Thoracic aorta (tissue), 2 donors: ENCODE data around the gene C9orf50. TPM values are rescaled to one million over a fixed set of nuclear protein-coding genes. Genes with fewer than 3 reads are reported as not detected.

Experiments used
- ATAC-seq: fragments of 150-250 bp; one replicate; pipeline ENCODE4 v1.8.0; 2017; ENCODE audit warnings: low read depth; ENCODE audit not compliant: insufficient number of reproducible peaks, low FRiP score
- DNase-seq: peaks from one replicate; pipeline ENCODE4 v3.0.0-alpha.2; 2020; ENCODE audit warnings: low spot score
- H3K27ac ChIP-seq, 2 donors: fragments of 200-600 bp; sonication (generic); 1 replicate in 1 of 2; 2 replicates in 1 of 2; pipeline ENCODE4 v1.5.1; 2016; ENCODE audit warnings: mild to moderate bottlenecking in 2 of 2, moderate library complexity in 2 of 2
- H3K27me3 ChIP-seq: fragments of 200-600 bp; sonication (generic); replicated peaks from 2 replicates; pipeline ENCODE4 v1.6.0; 2016; ENCODE audit warnings: mild to moderate bottlenecking; ENCODE audit not compliant: insufficient read depth
- H3K36me3 ChIP-seq: fragments of 200-600 bp; sonication (generic); one replicate; pipeline ENCODE4 v1.5.1; 2016
- H3K4me1 ChIP-seq, 2 donors: fragments of 200-600 bp; sonication (generic); 1 replicate in 1 of 2; 2 replicates in 1 of 2; pipeline versions ENCODE4 v1.5.1 to v1.6.0; 2016; ENCODE audit warnings: low read depth in 2 of 2, mild to moderate bottlenecking in 1 of 2; ENCODE audit not compliant: control insufficient read depth in 1 of 2
- H3K4me3 ChIP-seq: fragments of 200-600 bp; sonication (generic); 2 replicates; pipeline ENCODE4 v1.5.1; 2016; ENCODE audit warnings: mild to moderate bottlenecking
- H3K9me3 ChIP-seq: fragments of 200-600 bp; sonication (generic); 2 replicates; pipeline ENCODE4 v1.5.1; 2016
- CTCF ChIP-seq: fragments of 200-600 bp; sonication (generic); IDR thresholded peaks from one replicate; pipeline ENCODE4 v1.5.1; 2019; ENCODE audit warnings: antibody characterized with exemption
- total RNA-seq, 2 donors: library from RNA; depleted of rRNA; stranded (reverse); fragments of >200 nt; gene quantifications; one replicate each; pipeline versions ENCODE4 v1.1.0 to v1.2.3, GENCODE V29; 2016

The C9orf50 gene
- total RNA-seq, 2 donors from 2014 or later = not detected

GRCh38 chr9:129635099-129636065, 14.5 kb upstream of the C9orf50 start:
- H3K36me3 ChIP-seq = peaks cover 54% of the 10 kb centered on the region
- H3K4me3 ChIP-seq = no peak overlapping the region
- no peak for ATAC-seq
- no peaks in the 10 kb centered on the region for H3K27me3 ChIP-seq
- no peak for TF ChIP-seq CTCF
- no peaks in the 10 kb centered on the region for H3K9me3 ChIP-seq
- no peak overlapping the region for H3K27ac ChIP-seq
- peaks cover 9 to 29% of the 10 kb centered on the region in 2 donors for H3K4me1 ChIP-seq
- DNase-seq = no peak

- H3K4me1 ChIP-seq = peaks cover 0 to 21% of the 10 kb centered on the region in 2 donors
- H3K27me3 ChIP-seq = no peaks in the 10 kb centered on the region
- H3K4me3 ChIP-seq = no peak overlapping the region
- DNase-seq (no peak), ATAC-seq (peak; percentile 13)
- TF ChIP-seq CTCF = no peak
- peaks cover 46% of the 10 kb centered on the region for H3K36me3 ChIP-seq
- H3K9me3 ChIP-seq = no peaks in the 10 kb centered on the region
- no peak overlapping the region for H3K27ac ChIP-seq
These were observed 12.9 kb upstream of the C9orf50 start for GRCh38 chr9:129633848-129634247.

- peaks cover 41% of the 10 kb centered on the region for H3K36me3 ChIP-seq
- ATAC-seq (no peak), DNase-seq (no peak)
- no peaks in the 10 kb centered on the region for H3K9me3 ChIP-seq
- no peak for TF ChIP-seq CTCF
- peaks cover 0 to 28% of the 10 kb centered on the region in 2 donors for H3K4me1 ChIP-seq
- no peak overlapping the region for H3K4me3 ChIP-seq
- no peak overlapping the region for H3K27ac ChIP-seq
- no peaks in the 10 kb centered on the region for H3K27me3 ChIP-seq
These were observed 12.3 kb upstream of the C9orf50 start for GRCh38 chr9:129633207-129633606.

GRCh38 chr9:129632460-129632859, 11.6 kb upstream of the C9orf50 start:
- Histone ChIP-seq H3K4me1 (peaks cover 6 to 35% of the 10 kb centered on the region in 2 donors), H3K9me3 (no peaks in the 10 kb centered on the region), H3K27me3 (no peaks in the 10 kb centered on the region), H3K4me3 (no peak overlapping the region), H3K36me3 (peaks cover 34% of the 10 kb centered on the region), H3K27ac (peak overlapping the region in 1 of 2 donors; percentile 15)
- no peak for TF ChIP-seq CTCF
- DNase-seq (no peak), ATAC-seq (no peak)

- no peaks in the 10 kb centered on the region for H3K27me3 ChIP-seq
- no peak for TF ChIP-seq CTCF
- H3K36me3 ChIP-seq = peaks cover 27% of the 10 kb centered on the region
- H3K9me3 ChIP-seq = no peaks in the 10 kb centered on the region
- DNase-seq (no peak), ATAC-seq (no peak)
- peaks cover 13 to 43% of the 10 kb centered on the region in 2 donors for H3K4me1 ChIP-seq
- H3K4me3 ChIP-seq = no peak overlapping the region
- no peak overlapping the region for H3K27ac ChIP-seq
These were observed 10.8 kb upstream of the C9orf50 start for GRCh38 chr9:129631674-129632129.
